Measurements from ENCODE around the gene ANKFY1. TPM values are rescaled to one million over a fixed set of nuclear protein-coding genes. Genes with fewer than 3 reads are reported as not detected.

The ANKFY1 gene
- 63.2 and 70.5 TPM in 2 replicates for total RNA-seq (2021)
- percentile 80 among the genes with signal in this experiment for Bru-seq, nascent RNA
- percentile 81 among the genes with signal in this experiment for BruChase-seq, experiment 1, labeled RNA remaining after a 2-hour chase
- percentile 84 among the genes with signal in this experiment for BruChase-seq, experiment 2, labeled RNA remaining after a 6-hour chase
- long read RNA-seq, full-length matches to known transcripts, result 12 of 41 reads
- long read RNA-seq, partial matches to known transcripts, result 9 of 41 reads
- long read RNA-seq, other reads (novel, unspliced or antisense), result 20 of 41 reads

- Histone ChIP-seq H3K27ac (ENCODE audit: low read depth, low read length, poor library complexity, severe bottlenecking) (peak within 1 kb of the TSS; percentile 86), H3K4me3 (ENCODE audit: low read depth, low read length, poor library complexity, severe bottlenecking) (peak within 1 kb of the TSS; percentile 90), H3K27me3 (replicated peaks; ENCODE audit: insufficient read depth, low read depth, low read length, poor library complexity) (no peaks in the 10 kb centered on the region), H3K9me3 (ENCODE audit: low read depth, low read length, poor library complexity, severe bottlenecking) (peaks cover 22% of the 10 kb centered on the region), H3K36me3 (ENCODE audit: insufficient read depth, low read length, poor library complexity, severe bottlenecking) (peaks cover 21% of the 10 kb centered on the region), H3K4me1 (ENCODE audit: insufficient read depth, low read length, poor library complexity, severe bottlenecking) (peaks cover 14% of the 10 kb centered on the region)
- intact Hi-C loops (cut with micrococcal nuclease; ENCODE audit: unreplicated experiment), result no loop called here
- CTCF ChIA-PET, result interaction anchor here (0.6 kb wide), 1 partner anchor 19 kb away, joined by 3 read pairs; no protein-coding TSS in a partner anchor
- POLR2A ChIA-PET (ENCODE audit: low non-redundant PET), result interaction anchor here (0.7 kb wide), 1 partner anchor 1256 kb away, joined by 3 read pairs; no protein-coding TSS in a partner anchor
- TF ChIP-seq CTCF (conservative IDR thresholded peaks at IDR 0.05; ENCODE audit: low read depth, low read length) (0 out of 2 replicates have a peak, but pooled peaks have one; percentile 26), EZH2 (IDR thresholded peaks at IDR 0.05; ENCODE audit: borderline replicate concordance, low read depth, low read length, poor library complexity, severe bottlenecking) (no peak)
- DNase-seq (ENCODE audit: low spot score), result peak; percentile 97
- no TSS peak for BruUV-seq (replicated peaks)
These were observed at the start of gene ANKFY1 for GRCh38 chr17:4263282-4264215. Gene ANKFY1 (minus strand): TSS chr17:4263979. CDS start chr17:4263941, 38 bp downstream.

DNA sequence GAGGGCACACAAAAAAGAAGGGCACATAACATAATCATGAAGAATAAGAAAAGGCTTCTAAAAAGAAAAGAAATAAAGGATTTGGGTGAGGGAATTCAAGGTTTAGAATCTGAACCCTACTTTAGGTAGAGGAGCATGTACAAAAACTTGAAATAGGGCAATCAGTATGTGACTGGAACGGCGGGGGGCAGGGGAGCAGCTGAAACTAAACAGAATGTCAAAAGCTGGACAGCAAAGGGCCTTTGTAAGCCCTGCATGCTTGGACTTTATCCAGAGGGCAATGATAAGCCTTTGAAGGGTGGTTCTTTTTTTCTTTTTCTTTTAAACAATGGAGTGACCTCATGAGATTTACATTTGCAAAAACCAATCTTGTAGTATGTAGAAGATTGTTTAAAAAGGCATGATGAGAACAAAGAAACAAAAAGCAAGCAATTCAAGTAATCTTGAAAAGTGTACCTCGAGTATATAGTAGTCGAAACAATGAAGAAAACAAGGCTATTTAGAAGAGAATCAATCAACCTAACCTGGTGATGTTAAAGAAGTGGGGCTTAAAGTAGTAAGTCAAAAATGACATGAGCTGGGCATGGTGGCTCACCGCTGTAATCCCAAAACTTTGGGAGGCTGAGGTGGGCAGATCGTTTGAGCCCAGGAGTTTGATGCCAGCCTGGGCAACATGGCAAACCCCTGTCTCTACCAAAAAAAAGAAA is 46.7 kb upstream of the ANKFY1 start:
- Histone ChIP-seq H3K9me3 (ENCODE audit: low read depth, low read length, poor library complexity, severe bottlenecking) (no peaks in the 10 kb centered on the region), H3K4me3 (ENCODE audit: low read depth, low read length, poor library complexity, severe bottlenecking) (peak overlapping the region; percentile 13), H3K27ac (ENCODE audit: low read depth, low read length, poor library complexity, severe bottlenecking) (peak overlapping the region; percentile 59), H3K27me3 (replicated peaks; ENCODE audit: insufficient read depth, low read depth, low read length, poor library complexity) (no peaks in the 10 kb centered on the region), H3K4me1 (ENCODE audit: insufficient read depth, low read length, poor library complexity, severe bottlenecking) (peaks cover 33% of the 10 kb centered on the region), H3K36me3 (ENCODE audit: insufficient read depth, low read length, poor library complexity, severe bottlenecking) (no peaks in the 10 kb centered on the region)
- TF ChIP-seq EZH2 (IDR thresholded peaks at IDR 0.05; ENCODE audit: borderline replicate concordance, low read depth, low read length, poor library complexity, severe bottlenecking) (no peak), CTCF (conservative IDR thresholded peaks at IDR 0.05; ENCODE audit: low read depth, low read length) (no peak)
- ChIA-PET POLR2A (ENCODE audit: low non-redundant PET) (no interaction called here), CTCF (no interaction called here)
- BruUV-seq (replicated peaks), result no TSS peak
- intact Hi-C loops (cut with micrococcal nuclease; ENCODE audit: unreplicated experiment), result no loop called here
- DNase-seq (ENCODE audit: low spot score), result peak; percentile 38

DNA sequence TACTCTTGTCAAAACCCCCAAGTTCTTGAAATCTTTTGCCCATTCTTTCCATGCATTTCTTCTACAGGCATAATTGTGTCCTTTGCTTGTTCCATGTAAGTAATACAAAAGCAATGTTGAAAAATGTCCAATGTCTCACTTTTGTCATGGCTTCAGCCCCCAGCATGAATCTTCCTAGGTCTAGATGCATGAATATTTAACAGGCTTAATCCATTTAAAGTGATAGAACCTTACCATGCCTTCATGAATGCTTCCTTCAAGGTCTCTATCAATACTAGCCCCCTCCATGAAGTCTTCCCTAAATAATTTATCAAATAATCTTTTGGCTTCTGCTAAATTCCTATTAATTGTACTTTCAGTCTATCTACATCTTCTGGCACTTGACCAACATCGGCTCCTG is 46.1 kb upstream of the ANKFY1 start:
- POLR2A ChIA-PET (ENCODE audit: low non-redundant PET), result no interaction called here
- no TSS peak for BruUV-seq (replicated peaks)
- H3K27ac ChIP-seq (ENCODE audit: low read depth, low read length, poor library complexity, severe bottlenecking), result peak overlapping the region; percentile 59
- no peaks in the 10 kb centered on the region for H3K27me3 ChIP-seq (replicated peaks; ENCODE audit: insufficient read depth, low read depth, low read length, poor library complexity)
- H3K4me3 ChIP-seq (ENCODE audit: low read depth, low read length, poor library complexity, severe bottlenecking), result peak overlapping the region; percentile 13
- H3K4me1 ChIP-seq (ENCODE audit: insufficient read depth, low read length, poor library complexity, severe bottlenecking), result peaks cover 33% of the 10 kb centered on the region
- H3K9me3 ChIP-seq (ENCODE audit: low read depth, low read length, poor library complexity, severe bottlenecking), result no peaks in the 10 kb centered on the region
- TF ChIP-seq CTCF (conservative IDR thresholded peaks at IDR 0.05; ENCODE audit: low read depth, low read length), result no peak
- peak; percentile 65 for DNase-seq (ENCODE audit: low spot score)
- intact Hi-C loops (cut with micrococcal nuclease; ENCODE audit: unreplicated experiment), result loop anchor here (10.0 kb wide), 1 partner anchor 95 kb away; no protein-coding TSS in a partner anchor
- H3K36me3 ChIP-seq (ENCODE audit: insufficient read depth, low read length, poor library complexity, severe bottlenecking), result no peaks in the 10 kb centered on the region
- CTCF ChIA-PET, result no interaction called here

Data from A673 (cell line).